ENCODE data around the gene CRLF2.
"Not testable (repeated sequence)": the region's sequence is repeated elsewhere in the genome, so short reads cannot be mapped to it uniquely, and the experiment has no call there.

CRLF2 gene

DNA sequence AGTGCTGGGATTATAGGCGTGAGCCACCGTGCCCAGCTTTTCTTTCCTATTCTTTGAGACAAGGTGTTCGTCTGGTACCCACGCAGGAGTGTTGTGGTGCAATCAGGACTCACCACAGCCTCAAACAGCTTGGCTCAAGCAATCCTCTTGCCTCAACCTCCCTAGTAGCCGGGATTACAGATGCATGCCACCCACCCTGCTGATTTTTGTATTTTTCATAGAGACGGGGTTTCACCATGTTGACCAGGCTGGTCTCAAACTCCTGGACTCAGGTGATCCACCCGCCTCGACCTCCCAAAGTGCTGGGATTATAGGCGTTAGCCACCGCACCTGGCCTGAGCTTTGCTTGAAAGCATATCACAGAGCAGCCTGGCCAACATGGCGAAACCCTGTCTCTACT lies 1.5 kb upstream of the CRLF2 start:
- DNase-seq: no peak

GRCh38 chrX:1210844-1211243 lies 1.6 kb downstream of the CRLF2 start:
- no peak for DNase-seq

DNA sequence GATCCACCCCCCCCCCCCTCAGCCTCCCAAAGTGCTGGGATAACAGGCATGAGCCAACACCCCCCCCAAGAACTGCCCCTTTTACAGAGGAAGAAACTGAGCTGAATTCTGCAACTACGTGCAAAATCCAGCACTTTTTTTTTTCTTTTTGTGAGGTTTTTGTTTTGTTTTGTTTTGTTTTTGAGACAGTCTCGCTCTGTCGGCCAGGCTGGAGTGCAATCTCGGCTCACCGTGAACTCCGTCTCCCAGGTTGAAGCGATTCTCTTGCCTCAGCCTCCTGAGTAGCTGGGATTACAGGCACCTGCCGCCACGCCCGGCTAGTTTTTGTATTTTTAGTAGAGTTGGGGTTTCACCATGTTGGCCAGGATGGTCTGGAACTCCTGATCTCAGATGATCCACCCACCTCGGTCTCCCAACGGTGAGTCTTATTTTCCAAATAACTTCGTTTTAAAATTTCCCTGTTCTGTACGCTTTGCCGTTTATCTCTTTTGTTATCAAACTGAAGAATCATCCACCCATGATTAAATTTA lies 4.9 kb downstream of the CRLF2 start:
- DNase-seq: no peak

DNA sequence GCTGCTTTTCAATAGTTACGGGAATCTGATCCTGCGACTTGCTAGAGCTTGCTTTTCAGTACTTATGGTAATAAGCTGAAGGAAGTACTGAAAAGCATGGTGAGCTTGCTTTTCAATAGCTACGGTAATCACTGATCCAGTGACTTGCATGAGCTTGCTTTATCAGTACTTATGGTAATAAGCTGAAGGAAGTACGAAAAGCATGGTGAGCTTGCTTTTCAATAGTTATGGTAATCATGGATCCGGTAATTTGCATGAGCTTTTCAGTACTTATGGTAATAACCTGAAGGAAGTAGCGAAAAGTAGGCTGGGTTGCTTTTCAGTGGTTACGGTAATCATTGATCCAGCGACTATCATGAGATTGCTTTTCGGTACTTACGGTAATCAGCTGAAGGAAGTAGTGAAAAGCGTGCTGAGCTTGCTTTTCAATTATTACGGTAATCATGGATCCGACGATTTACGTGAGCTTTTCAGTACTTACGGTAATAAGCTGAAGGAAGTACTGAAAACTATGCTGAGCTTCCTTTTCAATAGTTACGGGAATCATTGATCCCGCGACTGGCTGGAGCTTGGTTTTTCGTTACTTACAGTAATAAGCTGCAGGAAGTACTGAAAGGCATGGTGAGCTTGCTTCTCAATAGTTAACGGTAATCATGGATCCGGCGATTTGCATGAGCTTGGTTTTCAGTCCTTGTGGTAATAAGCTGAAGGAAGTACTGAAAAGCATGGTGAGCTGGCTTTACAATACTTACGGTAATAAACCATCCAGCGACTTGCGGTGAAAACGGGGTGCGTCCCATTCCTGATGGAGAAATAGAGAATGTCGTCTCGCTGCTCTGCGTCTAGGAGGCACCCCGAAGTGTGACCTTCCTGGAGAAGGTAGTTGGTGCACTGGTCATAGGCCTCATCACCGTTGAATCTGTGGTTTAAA lies 6.5 kb downstream of the CRLF2 start:
- DNase-seq: peak; percentile 74

- DNase-seq: no peak
Observed at GRCh38 chrX:1202251-1202650, 10.2 kb downstream of the CRLF2 start.

DNA sequence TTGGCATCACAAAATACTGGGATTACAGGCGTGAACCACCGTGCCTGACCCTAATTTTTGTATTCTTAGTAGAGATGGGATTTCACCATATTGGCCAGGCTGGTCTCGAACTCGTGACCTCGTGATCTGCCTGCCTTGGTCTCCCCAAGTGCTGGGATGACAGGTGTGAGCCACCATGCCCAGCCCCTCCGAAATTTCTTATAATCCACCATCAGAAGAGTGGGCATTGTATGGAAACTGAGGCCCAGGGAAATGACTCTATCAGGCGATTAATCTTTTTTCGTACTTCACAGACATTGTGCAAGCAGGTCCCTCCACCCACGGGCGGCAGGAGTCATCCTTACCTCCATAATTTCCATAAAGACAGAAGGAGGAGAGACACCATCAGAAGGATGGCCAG lies 16.0 kb downstream of the CRLF2 start:
- DNase-seq: no peak

DNA sequence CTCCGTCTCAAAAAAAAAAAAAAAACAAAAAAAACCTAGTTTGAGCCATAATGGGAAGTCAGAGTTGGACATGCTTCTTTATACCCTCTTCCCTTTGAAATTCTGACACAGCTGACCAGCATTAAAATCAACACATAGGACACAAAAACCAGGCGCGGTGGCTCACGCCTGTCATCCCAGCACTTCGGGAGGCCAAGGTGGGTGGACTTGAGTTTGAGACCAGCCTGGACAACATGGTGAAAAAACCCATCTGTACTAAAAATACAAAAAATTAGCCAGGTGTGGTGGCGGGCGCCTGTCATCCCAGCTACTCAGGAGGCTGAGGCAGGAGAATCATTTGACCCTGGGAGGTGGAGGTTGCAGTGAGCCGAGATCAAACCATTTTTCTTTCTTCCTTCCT lies 20.3 kb downstream of the CRLF2 start:
- DNase-seq: not testable (repeated sequence)

- DNase-seq: no peak
Observed at GRCh38 chrX:1190596-1191145, 21.8 kb downstream of the CRLF2 start.

GRCh38 chrX:1185561-1185960 lies 26.9 kb downstream of the CRLF2 start:
- no peak for DNase-seq

GRCh38 chrX:1182211-1182610 lies 30.2 kb downstream of the CRLF2 start:
- no peak for DNase-seq

DNA sequence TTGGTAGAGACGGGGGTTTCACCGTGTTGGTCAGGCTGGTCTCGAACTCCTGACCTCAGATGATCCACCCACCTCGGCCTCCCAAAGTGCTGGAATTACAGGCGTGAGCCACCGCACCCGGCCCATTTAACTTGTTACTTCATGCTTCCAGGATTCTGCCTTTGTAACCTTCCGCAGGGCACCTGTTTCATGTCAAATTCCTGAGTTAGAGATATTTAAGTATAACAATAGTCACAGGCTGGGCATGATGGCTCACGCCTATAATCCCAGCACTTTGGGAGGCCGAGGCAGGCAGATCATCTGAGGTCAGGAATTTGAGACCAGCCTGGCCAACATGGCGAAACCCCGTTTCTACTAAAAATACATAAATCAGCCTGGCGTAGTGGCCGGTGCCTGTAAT lies 30.8 kb downstream of the CRLF2 start:
- DNase-seq: not testable (repeated sequence)

- DNase-seq: no peak
Observed at GRCh38 chrX:1181170-1181569, 31.3 kb downstream of the CRLF2 start.

DNA sequence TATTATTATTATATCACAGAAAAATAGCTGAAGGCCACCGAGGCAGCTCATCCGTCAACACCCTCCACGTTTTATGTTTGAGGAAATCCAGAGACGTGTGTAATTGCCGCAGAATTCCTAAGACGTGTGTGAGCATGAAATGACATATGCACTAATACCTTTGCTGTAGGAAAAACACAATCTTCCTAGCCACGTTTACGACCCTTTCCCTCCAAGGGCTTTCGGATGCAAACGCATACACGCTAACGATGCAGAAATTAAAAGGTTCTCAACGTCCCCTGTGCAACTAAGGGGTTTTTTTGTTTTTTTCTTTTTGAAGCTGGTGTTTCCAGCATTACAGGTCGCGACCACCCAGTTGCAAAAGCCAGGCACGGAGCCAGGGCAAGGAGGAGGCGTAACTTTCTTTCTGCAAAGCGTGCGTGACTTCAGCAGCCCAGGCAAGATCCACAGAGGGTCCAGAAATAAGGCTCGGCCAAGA lies 33.8 kb downstream of the CRLF2 start:
- DNase-seq: peak; percentile 68

- not testable (repeated sequence) for DNase-seq
Observed at GRCh38 chrX:1176531-1177320, 35.7 kb downstream of the CRLF2 start.

DNA sequence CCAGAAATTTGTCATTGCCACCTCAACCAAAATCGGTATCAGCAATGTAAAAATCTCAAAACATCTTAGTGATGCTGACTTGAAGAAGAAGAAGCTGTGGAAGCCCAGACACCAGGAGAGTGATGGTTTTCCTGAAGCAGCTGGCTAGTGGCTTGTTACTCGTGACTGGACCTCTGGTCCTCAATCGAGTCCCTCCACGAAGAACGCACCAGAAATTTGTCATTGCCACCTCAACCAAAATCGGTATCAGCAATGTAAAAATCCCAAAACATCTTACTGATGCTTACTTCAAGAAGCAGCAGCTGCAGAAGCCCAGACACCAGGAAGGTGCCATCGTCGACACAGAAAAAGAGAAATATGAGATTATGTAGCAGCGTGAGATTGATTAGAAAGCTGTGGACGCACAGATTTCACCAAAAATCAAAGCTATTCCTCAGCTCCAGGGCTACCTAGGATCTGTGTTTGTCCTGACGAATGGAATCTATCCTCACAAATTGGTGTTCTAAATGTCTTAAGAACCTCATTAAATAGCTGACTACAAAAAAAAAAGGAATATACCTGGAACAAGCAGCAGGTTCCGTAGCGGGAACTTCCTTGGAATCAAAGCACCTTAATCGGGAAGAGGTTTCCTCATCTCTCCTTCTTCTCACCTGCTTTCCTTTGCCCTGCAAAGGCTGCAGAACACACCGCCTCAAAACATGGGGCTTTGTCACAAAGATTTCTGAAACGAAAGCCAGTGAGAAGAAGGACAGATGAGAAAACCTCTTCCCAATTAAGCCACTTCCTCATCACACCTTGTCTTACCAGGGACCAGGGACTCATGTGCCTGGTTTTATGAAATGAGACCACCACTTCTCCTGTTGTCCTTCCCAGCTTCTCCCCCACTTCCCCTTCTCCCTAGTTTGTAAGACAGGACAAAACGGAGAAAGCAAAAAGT lies 37.6 kb downstream of the CRLF2 start:
- DNase-seq: not testable (repeated sequence)

GRCh38 chrX:1173435-1173834 lies 39.0 kb downstream of the CRLF2 start:
- not testable (repeated sequence) for DNase-seq

DNA sequence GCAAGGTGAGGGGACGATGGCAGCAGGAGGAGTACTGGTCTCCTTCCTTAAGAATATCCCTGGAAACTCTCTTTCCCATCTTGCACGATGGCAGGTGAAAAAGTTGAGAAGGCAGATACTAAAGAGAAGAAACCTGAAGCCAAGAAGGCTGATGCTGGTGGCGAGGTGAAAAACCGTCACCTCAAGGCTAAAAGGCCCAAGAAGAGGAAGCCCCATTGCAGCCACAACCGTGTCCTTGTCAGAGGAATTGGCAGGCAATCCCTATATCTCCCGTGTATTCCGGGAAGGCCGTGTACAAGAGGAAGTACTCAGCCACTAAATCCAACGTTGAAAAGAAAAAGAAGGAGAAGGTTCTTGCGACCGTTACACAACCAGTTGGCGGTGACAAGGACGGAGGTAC lies 40.0 kb downstream of the CRLF2 start:
- DNase-seq: no peak

GRCh38 chrX:1171915-1172314 lies 40.5 kb downstream of the CRLF2 start:
- DNase-seq: not testable (repeated sequence)

DNA sequence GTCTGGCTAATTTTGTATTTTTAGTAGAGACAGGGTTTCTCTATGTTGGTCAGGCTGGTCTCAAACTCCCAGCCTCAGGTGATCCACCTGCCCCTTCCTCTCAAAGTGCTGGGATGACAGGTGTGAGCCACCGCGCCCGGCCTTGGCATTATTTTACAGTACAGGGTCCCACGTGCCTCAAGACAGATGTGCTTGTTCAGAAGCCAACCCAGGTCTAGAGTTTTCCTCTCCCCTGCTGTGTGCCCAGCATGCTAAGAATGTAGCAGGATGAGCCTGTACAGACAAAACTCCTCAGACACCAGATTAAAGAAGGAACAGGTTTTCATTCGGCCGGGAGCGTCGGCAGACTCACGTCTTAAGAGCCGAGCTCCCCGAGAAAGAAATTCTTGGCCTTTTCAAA lies 42.2 kb downstream of the CRLF2 start:
- DNase-seq: no peak

GRCh38 chrX:1169189-1169588 lies 43.3 kb downstream of the CRLF2 start:
- no peak for DNase-seq

DNA sequence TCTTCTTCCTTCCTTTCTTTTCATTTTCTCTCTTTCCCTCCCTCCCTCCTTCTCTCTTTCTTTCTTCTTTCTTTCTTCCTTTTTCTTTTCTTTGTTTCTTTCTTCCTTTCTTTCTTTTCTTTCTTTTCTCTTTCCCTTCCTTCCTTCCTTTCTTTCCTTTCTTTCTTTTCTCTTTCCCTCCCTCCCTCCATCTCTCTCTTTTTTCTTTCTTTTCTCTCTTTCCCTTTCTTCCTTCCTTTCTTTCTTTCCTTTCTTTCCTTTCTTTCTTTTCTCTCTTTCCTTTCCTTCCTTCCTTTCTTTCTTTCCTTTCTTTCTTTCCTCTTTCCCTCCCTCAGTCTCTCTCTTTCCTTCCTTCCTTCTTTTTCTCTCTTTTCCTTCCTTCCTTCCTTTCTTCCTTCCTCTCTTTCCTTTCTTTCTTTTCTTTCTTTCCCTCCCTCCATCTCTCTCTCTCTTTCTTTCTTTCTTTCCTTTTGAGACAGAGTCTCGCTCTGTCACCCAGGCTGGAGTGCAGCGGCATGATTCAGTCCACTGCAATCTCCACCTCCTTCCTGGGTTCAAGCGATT lies 44.4 kb downstream of the CRLF2 start:
- DNase-seq: no peak

DNA sequence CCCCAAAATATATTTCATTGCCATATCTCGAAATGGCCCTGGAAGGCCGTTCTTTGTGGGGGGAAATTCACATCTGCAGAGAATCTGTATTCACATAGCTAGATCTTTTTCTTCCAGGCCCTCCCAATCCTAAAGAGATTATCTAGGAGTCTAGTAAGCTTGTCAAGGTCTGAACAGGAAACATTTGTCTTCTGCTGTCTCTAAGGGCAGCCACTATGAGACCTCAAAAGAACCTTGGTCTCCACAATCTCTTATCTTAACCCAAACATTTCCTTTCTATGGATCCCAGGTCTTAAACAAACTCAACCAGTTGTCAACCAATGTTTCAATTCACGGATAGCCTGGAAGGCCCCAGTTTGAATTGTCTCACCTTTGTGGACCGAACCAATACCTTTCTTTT lies 45.0 kb downstream of the CRLF2 start:
- DNase-seq: no peak

All from EL (cell line).